MM.1S (cell line): ENCODE measurements around the gene HSPA1A.
A peak's percentile ranks its signal among the peaks of the same experiment; 100 is the strongest.

Source experiments
- DNase-seq: peaks from one replicate; pipeline ENCODE4 v3.0.0-alpha.2; 2015
- H2AFZ ChIP-seq: fragments of 300-600 bp; sonication (generic); 2 replicates; pipeline ENCODE4 v1.6.0; 2016; ENCODE audit warnings: antibody characterized with exemption, low read length
- H3F3A ChIP-seq: fragments of 300-600 bp; sonication (generic); 2 replicates; pipeline ENCODE4 v1.6.1; 2016; ENCODE audit warnings: mild to moderate bottlenecking, antibody characterized with exemption, low read length, moderate library complexity, mixed read lengths; ENCODE audit not compliant: insufficient read depth
- H3K27ac ChIP-seq: fragments of 300-600 bp; sonication (generic); 2 replicates; pipeline ENCODE4 v1.5.1; 2016; ENCODE audit warnings: mild to moderate bottlenecking, low read length
- H3K27me3 ChIP-seq: fragments of 300-600 bp; sonication (generic); replicated peaks from 2 replicates; pipeline ENCODE4 v1.6.0; 2016; ENCODE audit warnings: low read length; ENCODE audit not compliant: insufficient read depth
- H3K36me3 ChIP-seq: fragments of 300-600 bp; sonication (generic); replicated peaks from 2 replicates; pipeline ENCODE4 v1.6.1; 2016; ENCODE audit warnings: mild to moderate bottlenecking, low read length, mixed read lengths; ENCODE audit not compliant: insufficient read depth
- H3K4me1 ChIP-seq: fragments of 300-600 bp; sonication (generic); 2 replicates; pipeline ENCODE4 v1.6.1; 2016; ENCODE audit warnings: low read length, mixed read lengths
- H3K4me2 ChIP-seq: fragments of 300-600 bp; sonication (generic); 2 replicates; pipeline ENCODE4 v1.6.0; 2016; ENCODE audit warnings: low read depth, low read length
- H3K4me3 ChIP-seq: fragments of 300-600 bp; sonication (generic); 2 replicates; pipeline ENCODE4 v1.5.1; 2016; ENCODE audit warnings: low read length, mixed read lengths
- H3K79me2 ChIP-seq: fragments of 300-600 bp; sonication (generic); 2 replicates; pipeline ENCODE4 v1.6.1; 2016; ENCODE audit warnings: mixed run types, low read length, mixed read lengths
- H3K9ac ChIP-seq: fragments of 300-600 bp; sonication (generic); 2 replicates; pipeline ENCODE4 v1.6.1; 2016; ENCODE audit warnings: low read length, mixed read lengths
- H3K9me2 ChIP-seq: fragments of 300-600 bp; sonication (generic); replicated peaks from 2 replicates; pipeline ENCODE4 v1.6.1; 2016; ENCODE audit warnings: mild to moderate bottlenecking, low read length, mixed read lengths; ENCODE audit not compliant: insufficient read depth
- H3K9me3 ChIP-seq: fragments of 300-600 bp; sonication (generic); replicated peaks from 2 replicates; pipeline ENCODE4 v1.6.1; 2016; ENCODE audit warnings: mild to moderate bottlenecking, low read length, mixed read lengths; ENCODE audit not compliant: insufficient read depth
- H4K20me1 ChIP-seq: fragments of 300-600 bp; sonication (generic); 2 replicates; pipeline ENCODE4 v1.6.1; 2016; ENCODE audit warnings: mild to moderate bottlenecking, low read length, moderate library complexity, mixed read lengths; ENCODE audit not compliant: insufficient read depth
- EZH2 ChIP-seq: fragments of 300-600 bp; sonication (generic); optimal IDR thresholded peaks from 2 replicates; pipeline ENCODE3; 2017; ENCODE audit warnings: low read depth, mild to moderate bottlenecking, antibody characterized with exemption, low read length, mixed read lengths
- EZH2phosphoT487 ChIP-seq: fragments of 300-600 bp; sonication (generic); IDR thresholded peaks from 2 replicates; pipeline ENCODE4 v1.6.1; 2018; ENCODE audit warnings: antibody characterized with exemption, low read length
- TF ChIP-seq, protein P1 (sequence below): fragments of 300-600 bp; sonication (generic); IDR thresholded peaks from 2 replicates; pipeline ENCODE4 v1.5.1; 2016; ENCODE audit warnings: antibody characterized with exemption, low read length, mixed read lengths

The HSPA1A gene

DNA sequence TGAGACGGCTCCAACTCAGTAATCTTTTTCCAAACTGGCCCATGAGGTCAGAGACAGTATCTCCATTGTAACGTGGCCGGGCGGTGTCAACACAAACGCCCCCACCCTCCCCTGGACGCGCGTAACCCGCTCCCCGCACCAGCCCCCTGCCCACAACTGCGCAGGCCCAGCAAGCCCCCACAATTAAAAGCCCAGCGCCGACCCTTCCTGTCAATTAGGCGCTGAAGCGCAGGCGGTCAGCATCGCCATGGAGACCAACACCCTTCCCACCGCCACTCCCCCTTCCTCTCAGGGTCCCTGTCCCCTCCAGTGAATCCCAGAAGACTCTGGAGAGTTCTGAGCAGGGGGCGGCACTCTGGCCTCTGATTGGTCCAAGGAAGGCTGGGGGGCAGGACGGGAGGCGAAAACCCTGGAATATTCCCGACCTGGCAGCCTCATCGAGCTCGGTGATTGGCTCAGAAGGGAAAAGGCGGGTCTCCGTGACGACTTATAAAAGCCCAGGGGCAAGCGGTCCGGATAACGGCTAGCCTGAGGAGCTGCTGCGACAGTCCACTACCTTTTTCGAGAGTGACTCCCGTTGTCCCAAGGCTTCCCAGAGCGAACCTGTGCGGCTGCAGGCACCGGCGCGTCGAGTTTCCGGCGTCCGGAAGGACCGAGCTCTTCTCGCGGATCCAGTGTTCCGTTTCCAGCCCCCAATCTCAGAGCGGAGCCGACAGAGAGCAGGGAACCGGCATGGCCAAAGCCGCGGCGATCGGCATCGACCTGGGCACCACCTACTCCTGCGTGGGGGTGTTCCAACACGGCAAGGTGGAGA, at the start of gene HSPA1A, which contains the start of gene HSPA1L:
Gene HSPA1A, plus strand, starts transcription at position 519 of the 814 bp plus-strand sequence. Its CDS starts 214 bp downstream, at position 733.
Gene HSPA1L, minus strand, starts transcription at position 259 of the 814 bp plus-strand sequence. CDS start 3,311 bp downstream, outside the sequence.
- TF ChIP-seq EZH2phosphoT487 (no peak), EZH2 (no peak)
- TF ChIP-seq, protein P1, sequence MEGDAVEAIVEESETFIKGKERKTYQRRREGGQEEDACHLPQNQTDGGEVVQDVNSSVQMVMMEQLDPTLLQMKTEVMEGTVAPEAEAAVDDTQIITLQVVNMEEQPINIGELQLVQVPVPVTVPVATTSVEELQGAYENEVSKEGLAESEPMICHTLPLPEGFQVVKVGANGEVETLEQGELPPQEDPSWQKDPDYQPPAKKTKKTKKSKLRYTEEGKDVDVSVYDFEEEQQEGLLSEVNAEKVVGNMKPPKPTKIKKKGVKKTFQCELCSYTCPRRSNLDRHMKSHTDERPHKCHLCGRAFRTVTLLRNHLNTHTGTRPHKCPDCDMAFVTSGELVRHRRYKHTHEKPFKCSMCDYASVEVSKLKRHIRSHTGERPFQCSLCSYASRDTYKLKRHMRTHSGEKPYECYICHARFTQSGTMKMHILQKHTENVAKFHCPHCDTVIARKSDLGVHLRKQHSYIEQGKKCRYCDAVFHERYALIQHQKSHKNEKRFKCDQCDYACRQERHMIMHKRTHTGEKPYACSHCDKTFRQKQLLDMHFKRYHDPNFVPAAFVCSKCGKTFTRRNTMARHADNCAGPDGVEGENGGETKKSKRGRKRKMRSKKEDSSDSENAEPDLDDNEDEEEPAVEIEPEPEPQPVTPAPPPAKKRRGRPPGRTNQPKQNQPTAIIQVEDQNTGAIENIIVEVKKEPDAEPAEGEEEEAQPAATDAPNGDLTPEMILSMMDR = no peak
- Histone ChIP-seq H3K4me3 (peak within 1 kb of the TSS; percentile 48), H3K27me3 (no peaks in the 10 kb centered on the region), H3K79me2 (no peaks in the 10 kb centered on the region), H2AFZ (peak within 1 kb of the TSS; percentile 72), H4K20me1 (no peaks in the 10 kb centered on the region), H3K4me1 (peaks cover 22% of the 10 kb centered on the region), H3K27ac (no peak within 1 kb of the TSS), H3K9me3 (no peaks in the 10 kb centered on the region), H3F3A (no peaks in the 10 kb centered on the region; the same call in 1 of the 2 replicates), H3K9me2 (no peaks in the 10 kb centered on the region), H3K36me3 (no peaks in the 10 kb centered on the region), H3K4me2 (peak within 1 kb of the TSS; percentile 55; the same call in 1 of the 2 replicates), H3K9ac (0 out of 2 replicates have a peak within 1 kb of the TSS, but pooled peaks have one; percentile 21)
- no peak for DNase-seq

DNA sequence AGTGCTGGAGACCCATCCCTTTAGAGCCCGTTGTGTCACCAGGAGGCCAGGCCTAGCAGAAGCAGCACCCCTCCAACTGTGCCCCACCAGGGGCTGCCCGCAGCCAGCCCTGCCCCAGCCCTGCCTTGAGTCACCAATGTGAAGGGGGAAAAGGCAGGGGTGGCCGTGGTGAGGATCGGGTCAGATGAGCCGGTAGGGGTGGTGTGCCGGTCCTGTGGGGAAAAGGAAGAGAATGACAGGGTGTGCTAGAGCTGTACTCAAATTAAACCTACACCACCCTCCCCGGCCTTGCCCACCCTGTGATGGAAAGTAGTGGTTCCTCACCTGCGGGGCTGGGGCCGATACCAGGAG, 49.8 kb upstream of the HSPA1A start:
- Histone ChIP-seq H3K4me3 (no peak overlapping the region), H3K79me2 (no peaks in the 10 kb centered on the region), H3K4me2 (no peak overlapping the region), H3K4me1 (peaks cover 16% of the 10 kb centered on the region), H3K9ac (no peak overlapping the region), H3K9me3 (no peaks in the 10 kb centered on the region), H4K20me1 (no peaks in the 10 kb centered on the region), H3K36me3 (no peaks in the 10 kb centered on the region), H3F3A (no peaks in the 10 kb centered on the region; the same call in 1 of the 2 replicates), H3K27me3 (no peaks in the 10 kb centered on the region), H2AFZ (no peak overlapping the region), H3K27ac (no peak overlapping the region), H3K9me2 (no peaks in the 10 kb centered on the region)
- TF ChIP-seq EZH2phosphoT487 = no peak
- TF ChIP-seq, protein P1 = no peak
- TF ChIP-seq EZH2 = no peak
- no peak for DNase-seq

DNA sequence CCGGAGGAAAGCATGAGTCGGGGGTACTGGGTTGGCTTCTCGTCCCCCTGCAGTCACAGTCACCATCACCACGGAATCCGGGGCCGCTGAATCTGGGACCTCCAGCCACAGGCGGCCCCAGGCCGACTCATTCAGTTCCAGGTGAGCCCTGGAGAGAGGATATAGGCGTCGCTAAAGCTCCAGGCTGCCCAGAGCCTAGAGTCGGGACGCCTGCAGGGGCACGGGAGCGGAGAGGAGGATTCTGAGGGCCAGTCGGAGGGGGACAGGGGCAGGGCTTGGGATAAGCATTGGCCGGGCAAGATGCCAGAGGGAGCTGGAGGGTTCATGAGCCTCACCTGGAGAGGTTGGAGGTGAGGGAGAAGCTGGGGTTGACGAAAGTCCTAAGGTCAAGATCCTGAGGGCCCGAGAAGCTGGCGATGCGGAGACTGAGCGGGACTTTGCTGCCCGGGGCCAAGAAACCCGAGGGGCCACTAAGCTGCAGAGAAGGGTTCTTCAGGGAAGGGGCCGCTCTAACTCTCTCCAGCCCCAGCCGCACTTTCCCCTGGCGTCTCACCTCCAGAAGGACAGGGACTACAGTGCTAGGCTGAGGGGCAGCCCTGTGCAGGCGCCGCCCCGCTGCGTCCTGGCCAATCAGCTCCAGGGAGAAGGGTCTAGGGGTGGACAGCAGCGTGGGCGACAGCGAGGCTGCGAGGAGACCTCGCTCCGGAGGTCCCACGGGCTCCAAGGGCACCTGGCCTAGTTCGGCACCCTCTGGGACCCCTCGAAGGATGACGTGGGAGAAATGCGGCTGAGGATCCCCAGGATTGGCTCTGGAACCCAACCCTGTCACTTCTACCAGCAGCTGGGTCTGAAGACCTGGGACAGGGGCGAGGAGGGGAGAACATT, 49.2 kb upstream of the HSPA1A start:
- H3K36me3 ChIP-seq = no peaks in the 10 kb centered on the region
- peaks cover 16% of the 10 kb centered on the region for H3K4me1 ChIP-seq
- H4K20me1 ChIP-seq = no peaks in the 10 kb centered on the region
- H3K9ac ChIP-seq = no peak overlapping the region
- no peak overlapping the region for H2AFZ ChIP-seq
- H3K27ac ChIP-seq = no peak overlapping the region
- H3K4me2 ChIP-seq = no peak overlapping the region
- no peaks in the 10 kb centered on the region for H3K9me3 ChIP-seq
- H3K4me3 ChIP-seq = no peak overlapping the region
- DNase-seq = no peak
- H3K9me2 ChIP-seq = no peaks in the 10 kb centered on the region
- no peak for TF ChIP-seq EZH2phosphoT487
- H3K79me2 ChIP-seq = no peaks in the 10 kb centered on the region
- peaks cover 3% of the 10 kb centered on the region; the same call in 1 of the 2 replicates for H3F3A ChIP-seq
- no peaks in the 10 kb centered on the region for H3K27me3 ChIP-seq
